CD4-positive, alpha-beta T cell (primary cell): Measurements from ENCODE around the gene TNNT2. TPM values are rescaled to one million over a fixed set of nuclear protein-coding genes. Genes with fewer than 3 reads are reported as not detected.

Source experiments
- ATAC-seq: fragments of 200-7000 bp; cut with Tn5 transposase; one replicate; pipeline ENCODE4 v1.10.0; 2022; ENCODE audit warnings: mild to moderate bottlenecking; ENCODE audit not compliant: poor library complexity
- CTCF ChIA-PET: fragments of 350-600 bp; sonication (Branson Sonifier 250); formaldehyde crosslinking; loops from one replicate; lab custom pipeline; 2021; ENCODE audit warnings: antibody characterized with exemption, inconsistent platforms; lab: Charles Lee
- POLR2A ChIA-PET: fragments of 350-600 bp; sonication (Branson Sonifier 250); formaldehyde crosslinking; loops from one replicate; lab custom pipeline; 2021; ENCODE audit warnings: antibody characterized with exemption, inconsistent platforms; lab: Charles Lee
- DNase-seq, 14 experiments: peaks; one replicate each; pipeline ENCODE4 v3.0.0-alpha.2; 2013 to 2020; ENCODE audit warnings: mixed read lengths in 2 of 14
- H3K27ac ChIP-seq, 2 donors: one replicate each; pipeline versions ENCODE4 v1.5.1 to v1.7.0; 2013; ENCODE audit warnings: low read length in 2 of 2, low read depth in 1 of 2, mild to moderate bottlenecking in 1 of 2
- H3K27me3 ChIP-seq, 2 experiments: 1 replicate in 1 of 2; 2 replicates in 1 of 2; pipeline versions ENCODE4 v1.6.1 to v1.7.0; 2013; ENCODE audit warnings: low read length in 2 of 2, control low read depth in 1 of 2, mild to moderate bottlenecking in 1 of 2, moderate library complexity in 1 of 2; ENCODE audit not compliant: insufficient read depth in 2 of 2, control insufficient read depth in 1 of 2
- H3K36me3 ChIP-seq: one replicate; pipeline ENCODE4 v1.6.1; 2013; ENCODE audit warnings: low read length, control low read depth; ENCODE audit not compliant: insufficient read depth
- H3K4me1 ChIP-seq: one replicate; pipeline ENCODE4 v1.6.1; 2013; ENCODE audit warnings: low read length, control low read depth; ENCODE audit not compliant: insufficient read depth
- H3K4me3 ChIP-seq: one replicate; pipeline ENCODE4 v1.5.1; 2013; ENCODE audit warnings: mild to moderate bottlenecking, low read length, moderate library complexity
- H3K9me3 ChIP-seq, 2 experiments: 1 replicate in 1 of 2; 2 replicates in 1 of 2; pipeline versions ENCODE4 v1.6.1 to v1.7.0; 2013; ENCODE audit warnings: low read length in 2 of 2, mild to moderate bottlenecking in 2 of 2, control low read depth in 1 of 2, moderate library complexity in 1 of 2; ENCODE audit not compliant: control insufficient read depth in 1 of 2, insufficient read depth in 1 of 2
- H3K27ac Mint-ChIP-seq: one replicate; pipeline ENCODE4 v1.8.0; 2020; ENCODE audit warnings: mixed read lengths
- H3K27me3 Mint-ChIP-seq: one replicate; pipeline ENCODE4 v1.8.0; 2021; ENCODE audit warnings: mixed read lengths
- H3K36me3 Mint-ChIP-seq: one replicate; pipeline ENCODE4 v1.8.0; 2021; ENCODE audit warnings: low read depth, mixed read lengths
- H3K4me1 Mint-ChIP-seq: one replicate; pipeline ENCODE4 v1.8.0; 2021; ENCODE audit warnings: low read depth, mixed read lengths
- H3K4me3 Mint-ChIP-seq: one replicate; pipeline ENCODE4 v1.8.0; 2020; ENCODE audit warnings: mild to moderate bottlenecking, mixed read lengths
- H3K9me3 Mint-ChIP-seq: one replicate; pipeline ENCODE4 v1.8.0; 2020; ENCODE audit warnings: mixed read lengths
- CTCF ChIP-seq: fragments of 200-600 bp; IDR thresholded peaks from one replicate; pipeline ENCODE4 v1.8.0; 2022; ENCODE audit warnings: antibody characterized with exemption, mild to moderate bottlenecking
- intact Hi-C, 2 experiments: fragments of 100-400 bp; cut with DNase I in 1 of 2; cut with micrococcal nuclease in 1 of 2; formaldehyde crosslinking; loops; one replicate each; pipeline versions ENCODE4 v1.15.1 to v1.9.0; 2023 to 2025; cut with DNase I, micrococcal nuclease
- total RNA-seq, 174 experiments: library from RNA in 2 of 174; stranded (reverse) in 2 of 174; gene quantifications; one replicate each; pipeline ENCODE4 v1.2.3 and lab custom pipeline; 2021 to 2026

TNNT2 gene
- total RNA-seq, 2 experiments from 2014 or later, result not detected

DNA sequence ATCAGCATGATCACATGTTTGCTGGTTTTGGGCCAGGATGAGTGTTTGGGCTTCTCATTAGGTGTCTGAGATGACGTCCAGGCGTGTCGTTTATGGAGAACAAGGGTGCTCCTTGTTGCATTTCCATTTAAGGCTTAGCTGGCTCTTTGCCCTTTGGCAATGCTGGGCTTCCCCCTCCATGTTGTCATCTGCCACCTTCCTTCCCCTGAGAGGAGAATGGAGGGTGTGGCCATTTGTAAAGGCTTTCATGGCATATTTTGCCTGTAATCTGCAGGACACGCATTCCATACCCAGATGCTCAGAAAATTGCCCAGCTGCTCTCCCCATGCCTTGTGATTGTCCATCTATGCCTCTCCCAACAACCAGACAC lies 66.5 kb downstream of the TNNT2 start:
- no peaks in the 10 kb centered on the region for H3K36me3 Mint-ChIP-seq
- POLR2A ChIA-PET, result no interaction called here
- CTCF ChIA-PET, result no interaction called here

GRCh38 chr1:201310251-201310985 lies 67.1 kb downstream of the TNNT2 start:
- Histone ChIP-seq H3K4me3 (no peak overlapping the region), H3K36me3 (no peaks in the 10 kb centered on the region), H3K4me1 (no peaks in the 10 kb centered on the region), H3K27me3 (peaks cover 6 to 11% of the 10 kb centered on the region in 2 experiments), H3K27ac (no peak overlapping the region), H3K9me3 (no peaks in the 10 kb centered on the region)
- intact Hi-C loops, result no loop called here
- H3K36me3 Mint-ChIP-seq, result no peaks in the 10 kb centered on the region
- H3K27me3 Mint-ChIP-seq, result peaks cover 42% of the 10 kb centered on the region
- H3K4me1 Mint-ChIP-seq, result no peaks in the 10 kb centered on the region
- ChIA-PET POLR2A (no interaction called here), CTCF (no interaction called here)
- no peak for TF ChIP-seq CTCF
- no peak for ATAC-seq
- no peak overlapping the region for H3K4me3 Mint-ChIP-seq
- no peak for DNase-seq
- no peak overlapping the region for H3K27ac Mint-ChIP-seq
- no peaks in the 10 kb centered on the region for H3K9me3 Mint-ChIP-seq

More for the DNA sequence above, 66.5 kb downstream of the TNNT2 start:
- Mint-ChIP-seq H3K27me3 (peaks cover 39% of the 10 kb centered on the region), H3K9me3 (no peaks in the 10 kb centered on the region), H3K27ac (no peak overlapping the region), H3K4me1 (no peaks in the 10 kb centered on the region), H3K4me3 (no peak overlapping the region)
- no peak for TF ChIP-seq CTCF
- no peaks in the 10 kb centered on the region for H3K9me3 ChIP-seq
- H3K36me3 ChIP-seq, result no peaks in the 10 kb centered on the region
- no peak overlapping the region for H3K27ac ChIP-seq
- no peak overlapping the region for H3K4me3 ChIP-seq
- DNase-seq (no peak), ATAC-seq (no peak)
- peaks cover 6 to 11% of the 10 kb centered on the region in 2 experiments for H3K27me3 ChIP-seq
- no peaks in the 10 kb centered on the region for H3K4me1 ChIP-seq
- intact Hi-C loops, result no loop called here

DNA sequence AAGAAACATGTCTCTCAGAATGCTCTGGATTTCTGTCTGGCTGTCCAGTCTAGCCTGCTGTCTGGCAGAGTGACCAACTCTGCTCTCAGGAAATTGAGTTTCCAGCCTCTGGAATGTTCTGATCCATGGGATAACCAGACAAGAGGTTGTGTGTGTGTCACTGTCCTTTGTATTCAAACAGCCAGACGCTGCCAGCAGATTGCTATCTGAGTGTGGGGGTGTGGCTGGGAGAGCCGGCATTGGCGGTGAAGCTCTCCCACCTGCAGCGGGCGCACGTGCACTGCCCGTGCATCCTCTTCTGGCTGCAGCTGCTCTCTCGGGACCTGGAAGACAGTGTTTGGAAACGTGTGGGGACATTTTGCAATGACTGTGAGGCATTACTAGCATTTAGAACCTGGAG lies 68.1 kb downstream of the TNNT2 start:
- Histone ChIP-seq H3K27me3 (peaks cover 6 to 11% of the 10 kb centered on the region in 2 experiments), H3K36me3 (no peaks in the 10 kb centered on the region), H3K27ac (no peak overlapping the region), H3K4me1 (no peaks in the 10 kb centered on the region), H3K9me3 (no peaks in the 10 kb centered on the region), H3K4me3 (no peak overlapping the region)
- DNase-seq (peak in 1 of 14 experiments; percentile 31), ATAC-seq (no peak)
- Mint-ChIP-seq H3K27ac (no peak overlapping the region), H3K27me3 (peaks cover 46% of the 10 kb centered on the region), H3K4me3 (no peak overlapping the region), H3K9me3 (no peaks in the 10 kb centered on the region), H3K4me1 (no peaks in the 10 kb centered on the region), H3K36me3 (no peaks in the 10 kb centered on the region)
- intact Hi-C loops, result no loop called here
- ChIA-PET CTCF (no interaction called here), POLR2A (no interaction called here)
- TF ChIP-seq CTCF, result no peak

Other genes starting within 250 kb of the TNNT2 start
- gene TMEM9, start 223.2 kb downstream of the TNNT2 start, total RNA-seq, result 10 to 100 TPM; 15.7 to 16.5 TPM
- gene IGFN1, start 186.9 kb downstream of the TNNT2 start, total RNA-seq, result not detected
- not detected for gene PKP1, start 94.2 kb downstream of the TNNT2 start, total RNA-seq
- gene LAD1, start 21.6 kb upstream of the TNNT2 start, total RNA-seq, result not detected
- gene TNNI1, start 44.0 kb upstream of the TNNT2 start, total RNA-seq, result not detected
- gene PHLDA3, start 91.5 kb upstream of the TNNT2 start, total RNA-seq, result under 1 TPM; 0.45 to 0.71 TPM
- gene CSRP1, start 129.4 kb upstream of the TNNT2 start, total RNA-seq, result 10 to 100 TPM; 34.8 to 39.9 TPM
- 1 to 10 TPM; 2.8 to 4.3 TPM for gene NAV1, start 161.4 kb upstream of the TNNT2 start, total RNA-seq